CD4-positive, alpha-beta T cell (primary cell): ENCODE data around the gene PPP1R12B. TPM values are rescaled to one million over a fixed set of nuclear protein-coding genes. Genes with fewer than 3 reads are reported as not detected.
"Not testable (repeated sequence)": the region's sequence is repeated elsewhere in the genome, so short reads cannot be mapped to it uniquely, and the experiment has no call there.

Source experiments
- ATAC-seq: fragments of 200-7000 bp; cut with Tn5 transposase; one replicate; pipeline ENCODE4 v1.10.0; 2022; ENCODE audit warnings: mild to moderate bottlenecking; ENCODE audit not compliant: poor library complexity
- CTCF ChIA-PET: fragments of 350-600 bp; sonication (Branson Sonifier 250); formaldehyde crosslinking; loops from one replicate; lab custom pipeline; 2021; ENCODE audit warnings: antibody characterized with exemption, inconsistent platforms; lab: Charles Lee
- POLR2A ChIA-PET: fragments of 350-600 bp; sonication (Branson Sonifier 250); formaldehyde crosslinking; loops from one replicate; lab custom pipeline; 2021; ENCODE audit warnings: antibody characterized with exemption, inconsistent platforms; lab: Charles Lee
- DNase-seq, 14 experiments: peaks; one replicate each; pipeline ENCODE4 v3.0.0-alpha.2; 2013 to 2020; ENCODE audit warnings: mixed read lengths in 2 of 14
- H3K27ac ChIP-seq, 2 donors: one replicate each; pipeline versions ENCODE4 v1.5.1 to v1.7.0; 2013; ENCODE audit warnings: low read length in 2 of 2, low read depth in 1 of 2, mild to moderate bottlenecking in 1 of 2
- H3K27me3 ChIP-seq, 2 experiments: 1 replicate in 1 of 2; 2 replicates in 1 of 2; pipeline versions ENCODE4 v1.6.1 to v1.7.0; 2013; ENCODE audit warnings: low read length in 2 of 2, control low read depth in 1 of 2, mild to moderate bottlenecking in 1 of 2, moderate library complexity in 1 of 2; ENCODE audit not compliant: insufficient read depth in 2 of 2, control insufficient read depth in 1 of 2
- H3K36me3 ChIP-seq: one replicate; pipeline ENCODE4 v1.6.1; 2013; ENCODE audit warnings: low read length, control low read depth; ENCODE audit not compliant: insufficient read depth
- H3K4me1 ChIP-seq: one replicate; pipeline ENCODE4 v1.6.1; 2013; ENCODE audit warnings: low read length, control low read depth; ENCODE audit not compliant: insufficient read depth
- H3K4me3 ChIP-seq: one replicate; pipeline ENCODE4 v1.5.1; 2013; ENCODE audit warnings: mild to moderate bottlenecking, low read length, moderate library complexity
- H3K9me3 ChIP-seq, 2 experiments: 1 replicate in 1 of 2; 2 replicates in 1 of 2; pipeline versions ENCODE4 v1.6.1 to v1.7.0; 2013; ENCODE audit warnings: low read length in 2 of 2, mild to moderate bottlenecking in 2 of 2, control low read depth in 1 of 2, moderate library complexity in 1 of 2; ENCODE audit not compliant: control insufficient read depth in 1 of 2, insufficient read depth in 1 of 2
- H3K27ac Mint-ChIP-seq: one replicate; pipeline ENCODE4 v1.8.0; 2020; ENCODE audit warnings: mixed read lengths
- H3K27me3 Mint-ChIP-seq: one replicate; pipeline ENCODE4 v1.8.0; 2021; ENCODE audit warnings: mixed read lengths
- H3K36me3 Mint-ChIP-seq: one replicate; pipeline ENCODE4 v1.8.0; 2021; ENCODE audit warnings: low read depth, mixed read lengths
- H3K4me1 Mint-ChIP-seq: one replicate; pipeline ENCODE4 v1.8.0; 2021; ENCODE audit warnings: low read depth, mixed read lengths
- H3K4me3 Mint-ChIP-seq: one replicate; pipeline ENCODE4 v1.8.0; 2020; ENCODE audit warnings: mild to moderate bottlenecking, mixed read lengths
- H3K9me3 Mint-ChIP-seq: one replicate; pipeline ENCODE4 v1.8.0; 2020; ENCODE audit warnings: mixed read lengths
- intact Hi-C, 2 experiments: fragments of 100-400 bp; cut with DNase I in 1 of 2; cut with micrococcal nuclease in 1 of 2; formaldehyde crosslinking; loops; one replicate each; pipeline versions ENCODE4 v1.15.1 to v1.9.0; 2023 to 2025; cut with DNase I, micrococcal nuclease
- total RNA-seq, 174 experiments: library from RNA in 2 of 174; stranded (reverse) in 2 of 174; gene quantifications; one replicate each; pipeline ENCODE4 v1.2.3 and lab custom pipeline; 2021 to 2026

PPP1R12B gene
- total RNA-seq, 2 experiments from 2014 or later: 15.0 to 15.3 TPM

DNA sequence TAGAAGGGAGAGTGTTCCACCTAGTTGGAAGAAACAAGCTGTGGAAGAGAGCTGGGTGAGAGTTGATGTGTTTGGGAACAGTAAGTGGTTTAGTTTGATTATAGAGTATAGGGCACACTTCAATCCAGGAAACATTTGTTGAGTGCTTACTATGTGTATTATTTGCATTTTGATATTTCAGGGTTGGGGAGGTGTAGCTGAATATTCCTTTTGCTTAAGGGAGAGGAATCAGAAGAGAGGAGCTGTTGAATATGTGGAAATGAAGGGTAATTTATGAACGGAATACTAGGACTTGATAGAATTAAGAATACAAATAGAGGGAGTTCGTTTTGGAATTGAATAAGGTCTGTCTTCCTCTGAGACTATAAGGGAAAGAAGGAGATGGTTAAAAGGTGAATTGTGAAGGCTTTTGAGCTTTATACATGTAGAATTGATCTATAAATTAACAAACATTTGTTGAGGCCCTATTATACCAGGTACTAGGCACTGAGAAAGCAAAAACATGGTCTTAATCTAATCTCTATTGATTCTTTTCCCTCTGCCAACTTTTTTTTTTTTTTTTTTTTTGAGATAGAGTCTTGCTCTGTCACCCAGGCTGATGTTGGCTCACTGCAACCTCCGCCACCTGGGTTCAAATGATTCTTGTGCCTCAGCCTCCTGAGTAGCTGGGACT lies 72.1 kb downstream of the PPP1R12B start:
- H3K4me1 ChIP-seq, H3K27ac ChIP-seq, DNase-seq, H3K4me3 Mint-ChIP-seq, ATAC-seq, H3K27ac Mint-ChIP-seq, intact Hi-C loops, POLR2A ChIA-PET, H3K27me3 Mint-ChIP-seq, H3K9me3 Mint-ChIP-seq, H3K4me3 ChIP-seq, H3K27me3 ChIP-seq, H3K9me3 ChIP-seq, H3K4me1 Mint-ChIP-seq, CTCF ChIA-PET, H3K36me3 ChIP-seq: not testable (repeated sequence)
- peaks cover 23% of the 10 kb centered on the region for H3K36me3 Mint-ChIP-seq

DNA sequence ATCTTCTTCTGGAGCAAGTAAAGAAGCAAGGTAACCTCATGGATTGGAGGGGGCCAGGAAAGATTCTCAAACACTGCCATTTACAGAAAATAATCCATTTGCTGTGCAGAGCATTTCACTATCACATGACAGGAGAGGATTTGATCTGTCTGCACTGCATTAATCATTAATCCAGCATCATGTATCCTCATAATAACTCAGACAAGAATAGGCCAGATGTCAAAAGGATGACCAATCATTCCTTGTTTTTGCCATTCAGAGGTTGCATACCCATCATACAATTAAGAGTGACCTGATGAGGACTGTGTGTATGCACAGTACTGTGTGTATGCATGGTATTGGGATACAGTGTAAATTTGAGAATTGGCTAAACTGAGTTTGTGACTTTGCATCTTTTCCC lies 74.2 kb downstream of the PPP1R12B start:
- H3K9me3 Mint-ChIP-seq, ATAC-seq, CTCF ChIA-PET, POLR2A ChIA-PET, H3K9me3 ChIP-seq, H3K27me3 Mint-ChIP-seq, H3K27ac ChIP-seq, H3K27ac Mint-ChIP-seq, H3K4me3 ChIP-seq, intact Hi-C loops, H3K4me1 ChIP-seq, DNase-seq, H3K27me3 ChIP-seq, H3K4me3 Mint-ChIP-seq, H3K4me1 Mint-ChIP-seq: not testable (repeated sequence)
- H3K36me3 ChIP-seq: peaks cover 11% of the 10 kb centered on the region
- H3K36me3 Mint-ChIP-seq: peaks cover 18% of the 10 kb centered on the region

DNA sequence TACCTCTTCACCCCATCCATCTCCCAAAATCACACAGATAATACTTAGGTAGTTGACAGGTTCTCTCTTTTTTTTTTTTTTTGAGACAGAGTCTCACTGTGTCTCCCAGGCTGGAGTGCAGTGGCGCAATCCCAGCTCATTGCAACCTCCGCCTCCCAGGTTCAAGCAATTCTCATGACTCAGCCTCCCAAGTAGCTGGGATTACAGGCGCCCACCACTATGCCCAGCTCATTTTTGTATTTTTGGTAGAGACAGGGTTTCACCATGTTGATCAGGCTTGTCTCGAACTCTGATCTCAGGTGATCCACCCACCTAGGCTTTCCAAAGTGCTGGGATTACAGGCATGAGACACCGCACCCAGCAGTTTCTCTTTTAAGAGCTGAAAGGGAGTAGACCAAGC lies 75.8 kb downstream of the PPP1R12B start:
- H3K36me3 Mint-ChIP-seq: peaks cover 25% of the 10 kb centered on the region
- H3K4me1 ChIP-seq, H3K4me3 ChIP-seq, CTCF ChIA-PET, H3K27me3 ChIP-seq, H3K27ac Mint-ChIP-seq, ATAC-seq, H3K27ac ChIP-seq, H3K4me3 Mint-ChIP-seq, H3K27me3 Mint-ChIP-seq, H3K9me3 ChIP-seq, DNase-seq, intact Hi-C loops, H3K9me3 Mint-ChIP-seq, H3K4me1 Mint-ChIP-seq, POLR2A ChIA-PET: not testable (repeated sequence)
- H3K36me3 ChIP-seq: peaks cover 11% of the 10 kb centered on the region

DNA sequence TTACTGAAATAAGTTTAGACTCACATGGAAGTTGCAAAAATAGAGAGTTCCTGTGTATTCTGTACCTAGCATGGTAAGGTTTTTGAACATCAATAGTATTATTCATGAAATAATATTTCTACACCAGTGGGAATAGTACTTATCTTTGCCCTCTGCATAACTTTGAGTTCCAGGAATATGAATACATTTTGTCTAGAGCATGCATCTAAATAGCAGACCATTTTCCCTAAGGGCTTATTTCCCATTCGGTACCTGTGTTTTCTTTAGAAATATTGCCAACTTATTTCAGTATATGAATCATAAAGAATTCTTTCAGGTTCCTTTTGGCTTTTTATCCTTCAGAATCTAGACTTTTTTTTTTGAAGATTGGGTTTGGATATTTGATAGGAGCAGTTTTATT lies 81.6 kb downstream of the PPP1R12B start:
- DNase-seq, H3K4me3 Mint-ChIP-seq, H3K27me3 Mint-ChIP-seq, H3K27ac Mint-ChIP-seq, H3K27me3 ChIP-seq, H3K4me3 ChIP-seq, intact Hi-C loops, H3K9me3 Mint-ChIP-seq, H3K4me1 Mint-ChIP-seq, CTCF ChIA-PET, ATAC-seq, H3K9me3 ChIP-seq, POLR2A ChIA-PET, H3K4me1 ChIP-seq, H3K27ac ChIP-seq: not testable (repeated sequence)
- peaks cover 32% of the 10 kb centered on the region for H3K36me3 ChIP-seq
- peaks cover 62% of the 10 kb centered on the region for H3K36me3 Mint-ChIP-seq

DNA sequence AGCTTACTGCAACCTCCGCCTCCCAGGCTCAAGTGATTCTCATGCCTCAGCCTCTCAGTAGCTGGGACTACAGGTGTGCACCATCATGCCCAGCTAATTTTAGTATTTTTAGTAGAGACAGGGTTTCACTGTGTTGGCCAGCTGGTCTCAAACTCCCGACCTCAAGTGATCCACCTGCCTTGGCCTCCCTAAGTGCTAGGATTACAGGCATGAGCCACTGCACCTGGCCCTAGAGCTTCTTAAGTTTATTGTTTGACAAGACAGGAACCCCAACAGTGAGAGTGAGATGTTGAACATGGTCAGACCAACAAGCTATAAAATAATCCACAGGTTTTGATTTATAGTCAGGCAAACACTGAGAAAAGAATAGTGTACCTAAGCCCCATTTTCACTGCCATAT lies 83.8 kb downstream of the PPP1R12B start:
- H3K4me1 ChIP-seq, POLR2A ChIA-PET, H3K9me3 Mint-ChIP-seq, intact Hi-C loops, H3K27ac ChIP-seq, H3K4me3 ChIP-seq, H3K4me3 Mint-ChIP-seq, H3K27me3 ChIP-seq, H3K27me3 Mint-ChIP-seq, DNase-seq, H3K4me1 Mint-ChIP-seq, ATAC-seq, H3K9me3 ChIP-seq, H3K27ac Mint-ChIP-seq, CTCF ChIA-PET: not testable (repeated sequence)
- peaks cover 40% of the 10 kb centered on the region for H3K36me3 ChIP-seq
- peaks cover 74% of the 10 kb centered on the region for H3K36me3 Mint-ChIP-seq
